ENCODE results near the gene CCNDBP1. TPM values are rescaled to one million over a fixed set of nuclear protein-coding genes. Genes with fewer than 3 reads are reported as not detected.
"Not testable (repeated sequence)": the region's sequence is repeated elsewhere in the genome, so short reads cannot be mapped to it uniquely, and the experiment has no call there.

The CCNDBP1 gene
- total RNA-seq, 1 experiment from 2014 or later, result 97.1 TPM

DNA sequence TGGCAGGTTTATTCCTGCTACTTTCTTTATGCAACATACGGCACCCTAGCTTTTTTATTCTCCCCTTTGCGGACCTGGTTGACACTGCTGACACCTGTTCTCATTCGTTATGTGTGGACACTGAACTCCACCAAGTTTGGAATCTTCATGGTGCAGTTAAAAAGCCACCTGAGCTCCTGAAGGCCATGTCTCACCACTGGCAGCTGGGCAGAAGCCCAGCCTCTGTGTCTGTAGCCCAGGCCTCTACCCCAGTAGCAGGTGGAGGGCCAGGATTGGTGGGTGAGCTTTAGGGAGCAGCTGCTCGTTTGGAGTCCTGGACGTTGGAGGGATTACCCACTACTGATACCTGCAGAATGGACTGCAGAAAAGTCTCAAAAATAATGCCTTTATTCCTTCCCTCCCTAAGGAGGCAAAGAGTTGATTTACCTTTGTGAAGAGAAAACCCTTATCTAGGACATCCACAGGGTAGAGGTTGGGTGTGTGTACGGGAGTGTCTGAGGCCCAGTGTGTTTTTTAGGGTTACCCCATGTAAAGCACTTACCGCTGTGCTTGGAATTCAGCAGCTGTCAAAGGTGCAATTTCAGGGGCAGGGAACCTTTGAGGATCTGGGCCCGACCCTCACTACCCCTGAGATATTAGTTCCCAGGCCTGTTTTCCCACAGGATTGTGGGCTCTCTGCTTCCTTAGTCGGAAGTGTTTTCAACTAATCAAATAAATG is 637 bp upstream of the CCNDBP1 start:
- no peak for DNase-seq
- Histone ChIP-seq H3K9me3 (no peaks in the 10 kb centered on the region), H3K36me3 (peaks cover 7% of the 10 kb centered on the region), H3K4me3 (peak overlapping the region; percentile 78), H3K27me3 (no peaks in the 10 kb centered on the region)

DNA sequence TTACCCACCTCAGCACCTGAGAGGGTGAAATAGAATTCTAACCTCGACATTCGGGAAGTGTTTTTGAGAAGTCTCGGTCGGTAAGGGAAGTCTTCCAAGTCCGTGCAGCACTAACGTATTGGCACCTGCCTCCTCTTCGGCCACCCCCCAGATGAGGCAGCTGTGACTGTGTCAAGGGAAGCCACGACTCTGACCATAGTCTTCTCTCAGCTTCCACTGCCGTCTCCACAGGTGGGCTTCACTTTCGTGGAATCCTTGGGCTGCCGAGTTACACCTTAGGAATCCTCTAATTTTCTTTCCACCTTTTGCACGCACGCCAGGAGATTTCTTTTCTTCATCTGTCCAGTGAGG is 775 bp downstream of the CCNDBP1 start:
- Histone ChIP-seq H3K36me3 (peaks cover 21% of the 10 kb centered on the region), H3K4me3 (peak overlapping the region; percentile 78), H3K9me3 (no peaks in the 10 kb centered on the region), H3K27me3 (no peaks in the 10 kb centered on the region)
- DNase-seq, result no peak

DNA sequence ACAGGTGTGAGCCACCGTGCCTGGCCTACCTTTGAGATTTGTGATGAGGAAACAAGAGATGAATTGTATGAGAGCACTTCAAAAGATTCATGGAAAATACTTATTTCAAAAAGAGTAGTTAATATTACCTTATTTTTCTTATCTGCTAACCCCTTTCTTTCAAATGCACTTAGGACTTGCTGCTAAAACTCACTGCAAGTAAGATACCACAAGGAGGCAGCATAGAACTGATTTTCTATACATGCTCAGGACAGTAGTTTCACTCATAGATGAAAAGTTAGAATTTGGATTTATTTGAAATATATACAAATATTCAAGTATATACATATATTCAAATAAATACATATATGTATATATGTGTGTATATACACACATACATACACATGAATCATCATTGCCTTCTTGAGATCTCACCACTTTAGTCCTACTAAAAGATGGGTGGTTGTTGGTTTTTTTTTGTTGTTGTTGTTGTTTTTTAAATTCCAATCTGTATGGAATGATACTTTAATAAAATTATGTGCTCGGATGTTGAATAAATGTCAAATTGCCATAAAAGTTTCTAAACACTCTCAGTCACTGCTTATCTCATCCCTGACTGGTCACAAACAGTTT is 2.4 kb downstream of the CCNDBP1 start:
- Histone ChIP-seq H3K36me3 (peaks cover 35% of the 10 kb centered on the region), H3K27me3 (no peaks in the 10 kb centered on the region), H3K4me3 (no peak overlapping the region), H3K9me3 (no peaks in the 10 kb centered on the region)
- no peak for DNase-seq

DNA sequence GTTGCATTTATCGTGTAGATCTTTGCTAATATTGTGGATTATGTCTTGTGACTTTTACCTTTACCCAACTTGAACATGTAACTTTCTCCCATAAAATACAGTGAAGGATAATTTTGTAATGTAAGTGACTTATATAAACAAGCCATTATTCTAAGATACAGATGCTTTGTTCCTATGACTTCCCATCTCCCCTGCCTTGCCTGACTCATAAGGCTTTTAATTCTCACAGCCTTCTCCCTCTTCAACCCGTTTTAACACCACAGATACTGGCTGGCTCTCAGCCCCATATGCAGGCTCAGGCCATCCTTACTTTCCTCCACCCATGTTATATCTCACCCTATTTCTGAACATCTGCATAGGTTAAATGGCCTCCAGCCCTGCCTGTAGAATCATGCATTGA is 4.1 kb downstream of the CCNDBP1 start:
- Histone ChIP-seq H3K9me3 (no peaks in the 10 kb centered on the region), H3K4me3 (no peak overlapping the region), H3K27me3 (no peaks in the 10 kb centered on the region), H3K36me3 (peaks cover 39% of the 10 kb centered on the region)
- no peak for DNase-seq

DNA sequence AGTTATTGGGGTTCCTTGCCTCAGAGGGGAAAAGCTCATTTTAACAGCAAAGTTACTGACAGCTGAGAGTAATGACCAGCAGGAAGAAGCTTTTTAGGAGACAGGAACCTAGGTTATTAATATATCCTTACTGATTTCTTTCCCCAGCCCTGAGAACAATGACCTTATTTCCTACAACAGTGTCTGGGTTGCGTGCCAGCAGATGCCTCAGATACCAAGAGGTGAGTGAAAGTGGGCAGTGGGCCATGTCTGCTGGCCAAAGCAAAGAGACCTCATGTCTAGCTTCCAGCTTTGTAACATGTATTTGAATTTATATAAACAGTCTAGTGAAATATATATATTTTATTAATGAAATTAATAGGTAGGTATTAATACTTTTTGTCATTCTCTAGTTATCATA is 5.0 kb downstream of the CCNDBP1 start:
- DNase-seq, result peak; percentile 61

DNA sequence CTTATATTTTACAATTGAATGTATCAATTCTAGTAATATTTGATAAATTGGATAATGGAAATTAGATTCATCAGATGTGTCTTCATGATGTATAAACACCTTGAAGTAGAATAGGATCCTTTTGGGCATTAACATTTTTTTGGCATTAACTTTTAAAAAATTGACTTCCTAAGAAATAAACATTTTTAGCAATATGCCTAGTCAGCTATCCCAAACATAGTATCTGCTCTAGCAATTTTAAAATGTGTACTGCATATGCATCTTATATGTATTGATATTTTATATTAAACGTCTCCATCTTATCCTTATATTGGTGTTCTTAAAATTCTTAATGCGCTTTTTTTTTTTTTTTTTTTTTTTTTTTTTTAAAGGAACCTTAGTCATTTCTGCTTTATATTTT is 8.5 kb downstream of the CCNDBP1 start:
- Histone ChIP-seq H3K27me3 (no peaks in the 10 kb centered on the region), H3K36me3 (peaks cover 67% of the 10 kb centered on the region)

More for the DNA sequence above, 5.0 kb downstream of the CCNDBP1 start:
- Histone ChIP-seq H3K4me3 (no peak overlapping the region), H3K27me3 (no peaks in the 10 kb centered on the region), H3K36me3 (peaks cover 48% of the 10 kb centered on the region), H3K9me3 (no peaks in the 10 kb centered on the region)

DNA sequence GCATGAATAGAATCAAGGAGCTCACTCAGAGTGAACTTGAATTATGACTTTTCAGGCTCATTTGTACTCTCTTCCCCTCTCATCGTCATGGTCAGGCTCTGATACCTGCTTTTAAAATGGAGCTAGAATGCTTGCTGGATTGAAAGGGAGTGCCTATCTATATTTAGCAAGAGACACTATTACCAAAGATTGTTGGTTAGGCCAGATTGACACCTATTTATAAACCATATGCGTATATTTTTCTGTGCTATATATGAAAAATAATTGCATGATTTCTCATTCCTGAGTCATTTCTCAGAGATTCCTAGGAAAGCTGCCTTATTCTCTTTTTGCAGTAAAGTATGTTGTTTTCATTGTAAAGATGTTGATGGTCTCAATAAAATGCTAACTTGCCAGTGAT is 9.6 kb downstream of the CCNDBP1 start:
- DNase-seq, result no peak
- Histone ChIP-seq H3K4me3 (no peak overlapping the region), H3K36me3 (peaks cover 59% of the 10 kb centered on the region), H3K9me3 (no peaks in the 10 kb centered on the region), H3K27me3 (no peaks in the 10 kb centered on the region)

More for the DNA sequence above, 8.5 kb downstream of the CCNDBP1 start:
- H3K9me3 ChIP-seq, result no peaks in the 10 kb centered on the region
- DNase-seq, result no peak
- H3K4me3 ChIP-seq, result no peak overlapping the region

DNA sequence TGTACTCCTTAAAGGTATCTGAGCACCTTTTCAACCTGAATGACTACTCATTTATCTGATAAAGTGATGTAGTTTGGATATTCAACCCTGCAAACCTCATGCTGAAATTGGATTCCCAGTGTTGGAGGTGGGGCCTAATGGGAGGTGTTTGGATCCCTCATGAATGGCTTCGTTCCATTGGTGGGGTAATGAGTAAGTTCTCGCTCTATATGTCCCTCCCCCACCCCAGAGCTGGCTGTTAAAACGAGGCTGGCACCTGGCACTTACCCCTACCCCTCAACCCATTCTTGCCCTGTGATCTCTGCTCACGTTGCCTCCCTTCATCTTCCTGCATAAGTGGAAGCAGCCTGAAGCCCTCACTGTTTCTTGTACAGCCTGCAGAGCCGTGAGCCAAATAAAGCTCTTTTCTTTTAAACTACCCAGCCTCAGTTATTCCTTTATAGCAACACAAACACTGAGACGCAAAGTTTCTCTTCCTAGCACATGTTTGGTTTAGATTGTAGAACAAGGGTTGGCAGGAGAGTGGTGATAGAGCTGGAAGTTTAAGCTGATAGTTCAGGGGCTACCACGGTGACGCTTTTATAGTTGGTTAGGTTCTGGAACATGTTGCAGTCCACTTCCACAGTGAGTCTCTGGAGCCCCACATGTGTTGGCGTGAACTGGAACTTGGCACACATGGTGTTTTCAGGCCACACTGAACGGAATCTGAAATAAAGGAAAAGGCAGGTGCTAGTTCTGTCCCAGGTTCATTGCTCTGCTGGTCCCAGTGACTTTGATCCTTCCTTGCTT is 11.8 kb downstream of the CCNDBP1 start:
- H3K27me3 ChIP-seq, result no peaks in the 10 kb centered on the region
- H3K4me3 ChIP-seq, result no peak overlapping the region
- no peaks in the 10 kb centered on the region for H3K9me3 ChIP-seq
- peaks cover 41% of the 10 kb centered on the region for H3K36me3 ChIP-seq
- no peak for DNase-seq

DNA sequence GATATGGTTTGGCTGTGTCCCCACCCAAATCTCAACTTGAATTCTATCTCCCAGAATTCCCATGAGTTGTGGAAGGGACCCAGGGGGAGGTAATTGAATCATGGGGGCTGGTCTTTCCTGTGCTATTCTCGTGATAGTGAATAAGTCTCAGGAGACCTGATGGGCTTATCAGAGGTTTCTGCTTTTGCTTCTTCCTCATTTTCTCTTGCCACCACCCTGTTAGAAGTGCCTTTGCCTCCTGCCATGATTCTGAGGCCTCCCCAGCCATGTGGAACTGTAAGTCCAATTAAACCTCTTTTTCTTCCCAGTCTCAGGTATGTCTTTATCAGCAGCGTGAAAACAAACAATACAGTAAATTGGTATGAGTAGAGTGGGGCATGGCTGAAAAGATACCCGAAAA is 12.6 kb downstream of the CCNDBP1 start:
- DNase-seq, H3K27me3 ChIP-seq, H3K4me3 ChIP-seq, H3K9me3 ChIP-seq: not testable (repeated sequence)
- H3K36me3 ChIP-seq, result peaks cover 33% of the 10 kb centered on the region

DNA sequence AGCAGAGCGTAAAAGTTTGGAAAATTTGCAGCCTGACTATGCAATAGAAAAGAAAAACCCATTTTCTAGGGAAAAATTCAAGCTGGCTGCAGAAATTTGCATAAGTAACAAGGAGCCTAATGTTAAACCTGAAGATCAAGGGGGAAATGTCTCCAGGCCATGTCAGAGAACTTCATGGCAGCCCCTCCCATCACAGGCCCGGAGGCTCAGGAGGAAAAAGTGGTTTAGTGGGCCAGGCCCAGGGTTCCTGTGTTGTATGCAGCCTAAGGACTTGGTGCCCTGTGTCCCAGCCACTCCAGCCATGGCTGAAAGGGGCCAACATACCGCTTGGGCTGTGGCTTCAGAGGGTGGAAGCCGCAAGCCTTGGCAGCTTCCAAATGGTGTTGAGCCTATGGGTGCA is 13.4 kb downstream of the CCNDBP1 start:
- not testable (repeated sequence) for H3K9me3 ChIP-seq, H3K27me3 ChIP-seq
- peaks cover 30% of the 10 kb centered on the region for H3K36me3 ChIP-seq

DNA sequence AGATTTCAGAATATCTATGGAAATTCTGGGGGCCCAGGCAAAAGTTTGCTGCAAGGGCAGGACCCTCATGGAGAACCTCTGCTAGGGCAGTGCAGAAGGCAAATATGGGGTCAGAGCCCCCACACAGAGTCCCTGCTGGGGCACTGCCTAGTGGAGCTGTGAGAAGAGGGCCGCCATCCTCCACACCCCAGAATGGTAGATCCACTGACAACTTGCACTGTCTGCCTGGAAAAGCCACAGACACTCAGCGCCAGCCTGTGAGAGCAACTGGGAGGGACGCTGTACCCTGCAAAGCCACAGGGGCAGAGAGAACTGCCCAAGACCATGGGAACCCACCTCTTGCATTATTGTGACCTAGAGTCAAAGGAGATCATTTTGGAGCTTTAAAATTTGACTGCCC is 13.8 kb downstream of the CCNDBP1 start:
- H3K36me3 ChIP-seq, result peaks cover 30% of the 10 kb centered on the region
- no peaks in the 10 kb centered on the region for H3K9me3 ChIP-seq
- H3K27me3 ChIP-seq, result no peaks in the 10 kb centered on the region
- no peak overlapping the region for H3K4me3 ChIP-seq
- DNase-seq, result no peak

More for the DNA sequence above, 13.4 kb downstream of the CCNDBP1 start:
- H3K4me3 ChIP-seq, DNase-seq: not testable (repeated sequence)

DNA sequence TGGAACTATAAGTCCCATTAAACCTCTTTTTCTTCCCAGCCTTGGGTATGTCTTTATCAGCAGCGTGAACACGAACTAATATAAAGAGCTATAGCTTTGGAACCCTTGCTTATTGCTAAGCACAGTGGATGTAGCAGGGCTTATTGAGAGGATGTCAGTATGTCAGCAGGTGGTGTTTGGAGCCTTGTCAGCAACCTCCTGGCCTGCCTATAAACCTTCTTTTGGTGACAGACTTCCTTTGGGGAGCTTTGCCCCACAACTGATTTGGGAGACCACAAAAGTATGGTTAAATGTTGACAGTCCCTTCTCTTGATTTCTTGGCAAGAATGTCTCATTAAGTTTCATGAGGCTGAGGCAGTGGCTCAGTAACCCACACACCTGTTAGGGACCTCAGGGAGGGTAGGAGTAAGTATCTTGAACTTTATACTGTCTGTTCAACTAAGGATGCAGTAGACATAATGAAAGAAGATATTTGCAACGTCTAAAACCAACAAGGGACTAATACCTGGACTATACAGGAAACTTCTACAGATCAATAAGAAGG is 14.8 kb downstream of the CCNDBP1 start:
- no peaks in the 10 kb centered on the region for H3K27me3 ChIP-seq
- peaks cover 21% of the 10 kb centered on the region for H3K36me3 ChIP-seq
- no peak overlapping the region for H3K4me3 ChIP-seq
- no peak for DNase-seq
- H3K9me3 ChIP-seq, result no peaks in the 10 kb centered on the region

DNA sequence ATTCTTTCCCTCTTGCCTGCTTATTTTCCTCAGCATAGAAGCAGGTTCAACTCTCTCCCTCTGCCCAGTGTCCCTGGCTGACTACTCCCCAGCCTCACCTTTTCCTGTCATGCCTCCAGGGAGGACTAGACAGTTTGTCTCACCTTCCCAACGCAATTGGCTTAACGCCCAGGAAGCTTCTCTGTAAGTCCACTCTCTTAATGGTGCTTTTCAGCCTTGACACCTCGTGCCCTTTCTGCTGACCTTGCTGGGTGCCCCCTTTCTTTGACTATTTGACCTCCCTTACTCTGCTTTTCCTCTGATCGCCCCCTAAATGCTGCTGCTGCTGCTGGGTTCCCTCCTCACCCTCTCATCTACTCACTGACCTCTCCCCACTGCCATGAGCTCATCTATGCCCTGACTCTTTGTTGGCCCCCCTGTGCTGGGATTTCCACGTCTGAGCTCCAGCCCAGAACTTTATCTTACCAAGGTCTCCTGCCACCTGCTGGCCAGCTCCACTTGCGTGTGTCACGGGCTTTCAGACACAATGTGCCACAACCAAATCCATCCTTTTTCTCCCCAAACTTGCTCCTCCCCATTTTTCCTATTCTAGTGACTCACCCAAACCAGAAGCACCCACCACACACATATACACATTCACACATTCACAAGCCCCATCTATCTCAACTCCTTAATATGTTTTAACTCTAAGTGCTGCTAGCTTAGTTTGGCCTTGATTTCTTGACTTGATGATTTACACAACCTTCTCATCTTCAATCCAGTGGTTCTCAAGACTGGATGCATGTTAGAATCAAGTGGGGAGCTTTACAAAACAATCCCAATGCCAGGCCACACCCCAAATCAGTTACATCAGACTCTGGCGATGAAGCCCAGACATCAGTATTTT is 19.1 kb downstream of the CCNDBP1 start:
- DNase-seq, result peak; percentile 68
- Histone ChIP-seq H3K27me3 (no peaks in the 10 kb centered on the region), H3K9me3 (no peaks in the 10 kb centered on the region)

DNA sequence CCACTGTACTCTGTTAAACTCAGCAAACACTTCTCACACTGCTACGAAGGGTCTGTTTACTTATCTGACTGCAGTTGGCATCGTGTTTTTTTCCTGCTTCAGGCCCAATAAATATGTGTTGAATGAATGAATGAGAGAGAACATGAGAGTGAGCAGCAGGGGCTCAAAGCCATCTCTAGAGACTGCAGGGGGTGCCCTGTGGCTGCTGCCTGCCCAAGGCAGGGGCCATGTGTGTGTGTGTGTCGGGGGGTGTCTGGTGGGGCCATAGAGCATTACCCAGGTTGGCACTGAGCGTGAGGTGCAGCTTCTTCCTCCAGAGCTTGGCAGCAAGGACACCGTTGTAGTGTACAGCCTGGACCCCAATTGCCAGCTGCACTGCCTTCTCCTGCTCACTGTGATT is 20.9 kb downstream of the CCNDBP1 start:
- no peaks in the 10 kb centered on the region for H3K36me3 ChIP-seq
- no peak for DNase-seq
- no peaks in the 10 kb centered on the region for H3K9me3 ChIP-seq
- no peaks in the 10 kb centered on the region for H3K27me3 ChIP-seq
- H3K4me3 ChIP-seq, result no peak overlapping the region

More for the DNA sequence above, 19.1 kb downstream of the CCNDBP1 start:
- no peak overlapping the region for H3K4me3 ChIP-seq
- H3K36me3 ChIP-seq, result no peaks in the 10 kb centered on the region

DNA sequence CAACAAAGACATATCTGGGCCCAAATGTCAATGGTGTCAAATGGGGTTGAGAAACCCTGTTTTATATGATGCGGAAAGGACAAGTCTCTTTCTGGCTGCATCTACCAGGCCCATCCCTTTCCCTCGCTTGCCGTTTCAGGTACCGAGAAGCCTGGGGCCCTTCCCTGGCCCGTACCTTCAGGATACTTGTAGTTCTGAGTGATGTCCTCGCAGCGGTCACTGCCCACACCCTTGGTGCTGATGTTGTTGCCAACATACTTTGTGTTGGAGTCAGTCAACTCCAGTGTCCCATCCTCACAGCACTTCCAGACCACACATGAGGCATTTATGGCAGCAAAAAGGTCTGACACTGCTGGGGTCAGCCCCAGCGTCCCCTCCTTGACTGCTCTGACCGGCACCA is 21.8 kb downstream of the CCNDBP1 start:
- Histone ChIP-seq H3K9me3 (no peaks in the 10 kb centered on the region), H3K27me3 (no peaks in the 10 kb centered on the region), H3K36me3 (no peaks in the 10 kb centered on the region), H3K4me3 (no peak overlapping the region)
- no peak for DNase-seq
